Astrocyte (in vitro differentiated cells and primary cell): ENCODE measurements around the gene TNP2. TPM values are rescaled to one million over a fixed set of nuclear protein-coding genes. Genes with fewer than 3 reads are reported as not detected.

Experiments used
- DNase-seq: peaks from one replicate; pipeline ENCODE4 v3.0.0-alpha.2; 2010; ENCODE audit warnings: low read depth
- FAIRE-seq: peaks from 2 replicates; lab custom pipeline; 2011; peaks lifted over from hg19 to GRCh38; lab: Jason Lieb, UNC
- H2AFZ ChIP-seq: 2 replicates; pipeline ENCODE4 v1.6.0; 2012; ENCODE audit warnings: low read depth, low read length, inconsistent platforms
- H3K27ac ChIP-seq: 2 replicates; pipeline ENCODE4 v1.5.1; 2011; ENCODE audit warnings: low read depth, low read length, inconsistent platforms
- H3K27me3 ChIP-seq: 2 replicates; pipeline ENCODE4 v1.6.0; 2011; ENCODE audit warnings: low read length, inconsistent platforms; ENCODE audit not compliant: insufficient read depth
- H3K36me3 ChIP-seq: 2 replicates; pipeline ENCODE4 v1.5.1; 2011; ENCODE audit warnings: low read length, inconsistent platforms; ENCODE audit not compliant: insufficient read depth
- H3K4me1 ChIP-seq: 2 replicates; pipeline ENCODE4 v1.5.1; 2011; ENCODE audit warnings: low read length, inconsistent platforms; ENCODE audit not compliant: insufficient read depth
- H3K4me2 ChIP-seq: 2 replicates; pipeline ENCODE4 v1.6.0; 2012; ENCODE audit warnings: low read length, inconsistent platforms
- H3K4me3 ChIP-seq: 2 replicates; pipeline ENCODE4 v1.5.1; 2011; ENCODE audit warnings: low read depth, mild to moderate bottlenecking, low read length, inconsistent platforms; ENCODE audit not compliant: insufficient read depth
- H3K79me2 ChIP-seq: 2 replicates; pipeline ENCODE4 v1.6.0; 2012; ENCODE audit warnings: mild to moderate bottlenecking, low read length, inconsistent platforms; ENCODE audit not compliant: insufficient read depth
- H3K9ac ChIP-seq: 2 replicates; pipeline ENCODE4 v1.6.0; 2012; ENCODE audit warnings: mild to moderate bottlenecking, low read length, inconsistent platforms
- H3K9me3 ChIP-seq: 2 replicates; pipeline ENCODE4 v1.5.1; 2012; ENCODE audit warnings: low read depth, mild to moderate bottlenecking, low read length, inconsistent platforms; ENCODE audit not compliant: insufficient read depth
- H4K20me1 ChIP-seq: 2 replicates; pipeline ENCODE4 v1.6.0; 2012; ENCODE audit warnings: low read length, inconsistent platforms; ENCODE audit not compliant: insufficient read depth
- H3K27ac Mint-ChIP-seq: one replicate; pipeline ENCODE4 v1.8.0; 2021; ENCODE audit warnings: mild to moderate bottlenecking, mixed read lengths; ENCODE audit not compliant: unreplicated experiment
- H3K27me3 Mint-ChIP-seq: one replicate; pipeline ENCODE4 v1.8.0; 2021; ENCODE audit warnings: low read depth, mixed read lengths; ENCODE audit not compliant: unreplicated experiment
- H3K36me3 Mint-ChIP-seq: one replicate; pipeline ENCODE4 v1.8.0; 2021; ENCODE audit warnings: low read depth, mixed read lengths; ENCODE audit not compliant: unreplicated experiment
- H3K4me1 Mint-ChIP-seq: one replicate; pipeline ENCODE4 v1.8.0; 2021; ENCODE audit warnings: low read depth, mixed read lengths; ENCODE audit not compliant: unreplicated experiment
- H3K4me3 Mint-ChIP-seq: one replicate; pipeline ENCODE4 v1.8.0; 2021; ENCODE audit warnings: mild to moderate bottlenecking, moderate library complexity, mixed read lengths; ENCODE audit not compliant: unreplicated experiment
- H3K9me3 Mint-ChIP-seq: one replicate; pipeline ENCODE4 v1.8.0; 2021; ENCODE audit warnings: mild to moderate bottlenecking, mixed read lengths; ENCODE audit not compliant: unreplicated experiment
- EZH2 ChIP-seq: IDR thresholded peaks from 2 replicates; pipeline ENCODE4 v1.6.1; 2012; ENCODE audit warnings: mild to moderate bottlenecking, low read length, inconsistent platforms; ENCODE audit not compliant: insufficient read depth
- total RNA-seq: library from RNA; stranded (reverse); gene quantifications from 2 replicates; pipeline ENCODE4 v1.2.1, GENCODE V29; 2021
- TF ChIP-seq, protein P1 (sequence below): IDR thresholded peaks from 2 replicates; pipeline ENCODE4 v1.5.1; 2011; ENCODE audit warnings: low read depth, mild to moderate bottlenecking, inconsistent platforms, low read length, moderate library complexity; ENCODE audit not compliant: insufficient read depth

TNP2 gene
- total RNA-seq, 1 donor from 2014 or later: not detected

DNA sequence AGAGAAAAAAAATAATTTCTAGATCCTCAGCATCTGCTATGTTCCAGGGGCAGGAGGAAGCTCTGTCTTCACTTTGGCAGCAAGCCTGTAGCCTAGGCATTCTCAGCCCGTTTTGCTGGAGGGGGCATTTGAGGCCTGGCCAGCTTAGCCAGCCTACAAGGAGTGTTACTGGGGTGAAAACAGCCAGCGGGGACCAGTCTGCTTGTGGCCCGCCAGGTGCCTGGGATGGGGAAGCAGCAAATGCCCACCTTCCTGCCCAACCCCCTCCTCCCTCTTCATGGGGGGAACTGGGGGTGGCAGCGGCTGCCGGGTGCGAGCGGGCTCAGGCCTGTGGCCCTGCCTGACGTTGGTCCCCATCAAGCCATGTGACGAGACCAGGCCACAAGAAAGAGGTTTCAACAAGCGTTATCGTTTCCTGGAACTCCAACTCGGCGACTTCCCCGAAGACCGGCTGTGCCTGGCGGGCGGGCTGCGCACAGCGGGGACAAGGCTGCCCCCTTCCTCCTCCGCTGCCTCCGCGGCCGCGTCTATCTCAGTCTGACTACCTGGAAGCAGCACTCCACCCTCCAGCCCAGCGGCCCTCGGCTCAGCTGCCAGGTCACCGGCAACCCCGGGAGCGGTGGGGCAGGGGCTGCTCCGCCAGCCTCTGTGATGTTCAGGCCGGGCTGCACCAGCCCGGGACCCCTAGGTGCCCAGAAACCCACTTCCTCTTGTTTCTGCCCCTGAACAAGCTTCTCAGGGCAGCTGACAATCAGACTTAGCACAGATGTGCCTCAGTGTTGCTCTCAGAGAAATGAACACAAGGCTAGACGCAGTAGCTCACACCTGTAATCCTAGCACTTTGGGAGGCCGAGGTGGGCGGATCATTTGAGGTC is 36.0 kb downstream of the TNP2 start:
- no peak overlapping the region for H3K4me2 ChIP-seq
- H3K27ac Mint-ChIP-seq: no peak overlapping the region
- peaks cover 25% of the 10 kb centered on the region for H3K27me3 Mint-ChIP-seq

DNA sequence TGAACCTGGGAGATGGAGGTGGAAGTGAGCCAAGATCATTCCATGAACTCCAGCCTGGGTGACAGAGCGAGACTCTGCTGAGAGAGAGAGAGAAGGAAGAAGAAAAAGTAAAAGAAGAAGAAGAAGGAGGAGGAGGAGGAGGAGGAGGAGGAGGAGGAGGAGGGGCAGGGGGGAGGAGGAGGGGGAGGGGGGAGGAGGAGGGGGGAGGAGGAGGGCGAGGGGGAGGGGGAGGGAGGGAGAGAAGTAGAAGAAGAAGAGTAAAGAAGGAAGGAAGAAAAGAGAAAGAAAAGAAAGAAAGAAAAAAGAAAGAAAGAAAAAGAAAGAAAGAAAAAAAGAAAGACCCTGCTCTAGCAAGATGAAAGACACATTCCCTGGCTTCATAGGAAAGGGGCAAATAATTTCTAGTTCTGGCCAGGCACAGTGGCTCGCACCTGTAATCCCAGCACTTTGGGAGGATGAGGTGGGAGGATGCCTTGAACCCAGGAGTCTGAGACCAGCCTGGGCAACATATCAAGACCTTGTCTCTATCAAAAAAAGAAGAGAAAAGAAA is 36.7 kb downstream of the TNP2 start:
- H3K4me3 ChIP-seq: no peak overlapping the region
- no peaks in the 10 kb centered on the region for H3K36me3 ChIP-seq
- H3K79me2 ChIP-seq: no peaks in the 10 kb centered on the region
- no peak overlapping the region for H3K27ac ChIP-seq
- no peak overlapping the region for H3K9ac ChIP-seq
- Mint-ChIP-seq H3K27ac (no peak overlapping the region), H3K4me1 (no peaks in the 10 kb centered on the region), H3K9me3 (no peaks in the 10 kb centered on the region), H3K36me3 (no peaks in the 10 kb centered on the region), H3K27me3 (peaks cover 28% of the 10 kb centered on the region), H3K4me3 (no peak overlapping the region)
- H3K27me3 ChIP-seq: no peaks in the 10 kb centered on the region
- H3K4me1 ChIP-seq: no peaks in the 10 kb centered on the region
- H2AFZ ChIP-seq: no peak overlapping the region
- no peak overlapping the region for H3K4me2 ChIP-seq
- FAIRE-seq (no peak), DNase-seq (no peak)
- TF ChIP-seq, protein P1, sequence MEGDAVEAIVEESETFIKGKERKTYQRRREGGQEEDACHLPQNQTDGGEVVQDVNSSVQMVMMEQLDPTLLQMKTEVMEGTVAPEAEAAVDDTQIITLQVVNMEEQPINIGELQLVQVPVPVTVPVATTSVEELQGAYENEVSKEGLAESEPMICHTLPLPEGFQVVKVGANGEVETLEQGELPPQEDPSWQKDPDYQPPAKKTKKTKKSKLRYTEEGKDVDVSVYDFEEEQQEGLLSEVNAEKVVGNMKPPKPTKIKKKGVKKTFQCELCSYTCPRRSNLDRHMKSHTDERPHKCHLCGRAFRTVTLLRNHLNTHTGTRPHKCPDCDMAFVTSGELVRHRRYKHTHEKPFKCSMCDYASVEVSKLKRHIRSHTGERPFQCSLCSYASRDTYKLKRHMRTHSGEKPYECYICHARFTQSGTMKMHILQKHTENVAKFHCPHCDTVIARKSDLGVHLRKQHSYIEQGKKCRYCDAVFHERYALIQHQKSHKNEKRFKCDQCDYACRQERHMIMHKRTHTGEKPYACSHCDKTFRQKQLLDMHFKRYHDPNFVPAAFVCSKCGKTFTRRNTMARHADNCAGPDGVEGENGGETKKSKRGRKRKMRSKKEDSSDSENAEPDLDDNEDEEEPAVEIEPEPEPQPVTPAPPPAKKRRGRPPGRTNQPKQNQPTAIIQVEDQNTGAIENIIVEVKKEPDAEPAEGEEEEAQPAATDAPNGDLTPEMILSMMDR: no peak
- no peak for TF ChIP-seq EZH2
- H4K20me1 ChIP-seq: no peaks in the 10 kb centered on the region
- no peaks in the 10 kb centered on the region for H3K9me3 ChIP-seq

More for the DNA sequence above, 36.0 kb downstream of the TNP2 start:
- Histone ChIP-seq H3K79me2 (no peaks in the 10 kb centered on the region), H3K27ac (no peak overlapping the region), H4K20me1 (no peaks in the 10 kb centered on the region), H3K4me3 (no peak overlapping the region), H3K36me3 (no peaks in the 10 kb centered on the region), H2AFZ (peak overlapping the region; percentile 47), H3K9me3 (no peaks in the 10 kb centered on the region), H3K4me1 (no peaks in the 10 kb centered on the region), H3K9ac (no peak overlapping the region), H3K27me3 (no peaks in the 10 kb centered on the region)
- Mint-ChIP-seq H3K4me1 (no peaks in the 10 kb centered on the region), H3K9me3 (no peaks in the 10 kb centered on the region), H3K4me3 (no peak overlapping the region), H3K36me3 (no peaks in the 10 kb centered on the region)
- no peak for TF ChIP-seq EZH2
- TF ChIP-seq, protein P1: no peak
- no peak for FAIRE-seq
- DNase-seq: no peak
